GM18505 (cell line): Measurements from ENCODE around the gene USH1G.

Experiments used
- ATAC-seq: cut with Tn5 transposase; IDR thresholded peaks from one replicate; pipeline ENCODE4 v1.9.1; 2021; ENCODE audit not compliant: unreplicated experiment
- POLR2A ChIP-seq: IDR thresholded peaks from 4 replicates; pipeline ENCODE4 v1.6.1; 2011; ENCODE audit warnings: borderline replicate concordance; ENCODE audit not compliant: insufficient read depth, insufficient read length; ENCODE audit errors: extremely low read depth

Gene USH1G

DNA sequence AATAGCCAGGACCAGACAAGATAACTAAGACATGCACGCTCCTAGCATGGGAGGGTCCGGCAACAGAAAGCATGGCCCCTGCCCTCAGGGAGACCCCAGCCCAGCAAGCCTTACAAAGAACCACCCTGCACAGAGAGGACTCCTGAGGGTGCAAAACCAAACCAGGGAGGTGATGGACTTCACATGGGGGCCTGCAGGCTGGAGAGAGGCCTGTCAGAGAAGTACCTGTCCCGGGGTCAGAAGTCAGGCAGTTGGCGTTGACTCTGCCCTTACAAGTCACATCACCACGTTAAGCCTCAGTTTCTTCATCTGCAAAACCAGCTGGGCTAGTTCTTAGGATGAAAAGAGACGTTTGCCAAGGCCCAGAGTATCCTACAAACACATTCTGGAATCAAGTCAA, 5.7 kb upstream of the USH1G start:
- no peak for ATAC-seq
- TF ChIP-seq POLR2A = no peak

DNA sequence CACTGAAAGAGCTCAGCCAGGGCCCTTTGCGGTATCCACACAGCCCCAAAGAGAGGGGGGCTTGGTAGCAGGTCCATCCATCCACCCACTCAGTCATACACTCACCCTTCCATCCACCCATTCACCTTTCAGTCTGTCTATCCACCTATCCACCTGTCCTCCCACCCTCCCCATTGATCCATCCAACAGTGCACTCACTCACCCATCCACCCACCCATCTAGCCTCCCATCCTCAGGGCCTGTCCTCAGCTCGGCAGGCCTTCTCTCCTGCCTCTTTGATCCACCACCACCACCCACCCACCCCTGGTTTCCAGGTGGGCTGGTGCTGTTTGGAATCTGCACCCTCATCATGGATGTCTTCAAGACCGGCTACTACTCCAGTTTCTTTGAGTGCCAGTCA, 2.2 kb upstream of the USH1G start:
- no peak for TF ChIP-seq POLR2A
- no peak for ATAC-seq

DNA sequence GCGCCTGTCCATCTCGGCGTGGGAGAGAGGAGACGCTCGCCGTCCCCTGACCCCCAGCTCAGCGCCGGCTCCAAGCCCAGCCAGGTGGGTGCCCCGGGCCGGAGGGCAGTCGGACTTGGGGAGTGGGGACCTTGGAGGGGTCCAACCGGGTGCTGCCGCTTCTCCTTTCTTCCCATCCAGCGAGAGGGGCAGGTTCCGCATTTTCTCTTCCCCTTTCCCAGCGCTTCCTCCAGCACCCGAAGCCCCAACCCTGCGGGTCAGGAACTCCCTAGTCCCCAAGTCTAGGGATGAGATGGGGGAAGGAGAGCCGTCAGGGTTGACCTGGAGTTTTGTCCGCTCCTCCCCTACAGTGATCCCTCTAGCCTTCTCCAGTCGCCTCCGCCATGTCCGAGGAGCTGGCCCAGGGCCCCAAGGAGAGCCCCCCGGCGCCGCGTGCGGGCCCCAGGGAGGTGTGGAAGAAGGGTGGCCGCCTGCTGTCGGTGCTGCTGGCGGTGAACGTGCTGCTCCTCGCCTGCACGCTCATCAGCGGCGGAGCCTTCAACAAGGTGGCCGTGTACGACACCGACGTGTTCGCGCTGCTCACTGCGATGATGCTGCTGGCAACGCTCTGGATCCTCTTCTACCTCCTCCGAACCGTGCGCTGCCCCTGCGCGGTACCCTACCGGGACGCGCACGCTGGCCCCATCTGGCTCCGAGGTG, 1.3 kb upstream of the USH1G start, which contains the start of gene OTOP2:
Gene OTOP2 (plus strand): TSS at position 24 of the 699 bp plus-strand sequence. CDS start 360 bp downstream, at position 384.
- no peak for ATAC-seq
- TF ChIP-seq POLR2A = no peak

DNA sequence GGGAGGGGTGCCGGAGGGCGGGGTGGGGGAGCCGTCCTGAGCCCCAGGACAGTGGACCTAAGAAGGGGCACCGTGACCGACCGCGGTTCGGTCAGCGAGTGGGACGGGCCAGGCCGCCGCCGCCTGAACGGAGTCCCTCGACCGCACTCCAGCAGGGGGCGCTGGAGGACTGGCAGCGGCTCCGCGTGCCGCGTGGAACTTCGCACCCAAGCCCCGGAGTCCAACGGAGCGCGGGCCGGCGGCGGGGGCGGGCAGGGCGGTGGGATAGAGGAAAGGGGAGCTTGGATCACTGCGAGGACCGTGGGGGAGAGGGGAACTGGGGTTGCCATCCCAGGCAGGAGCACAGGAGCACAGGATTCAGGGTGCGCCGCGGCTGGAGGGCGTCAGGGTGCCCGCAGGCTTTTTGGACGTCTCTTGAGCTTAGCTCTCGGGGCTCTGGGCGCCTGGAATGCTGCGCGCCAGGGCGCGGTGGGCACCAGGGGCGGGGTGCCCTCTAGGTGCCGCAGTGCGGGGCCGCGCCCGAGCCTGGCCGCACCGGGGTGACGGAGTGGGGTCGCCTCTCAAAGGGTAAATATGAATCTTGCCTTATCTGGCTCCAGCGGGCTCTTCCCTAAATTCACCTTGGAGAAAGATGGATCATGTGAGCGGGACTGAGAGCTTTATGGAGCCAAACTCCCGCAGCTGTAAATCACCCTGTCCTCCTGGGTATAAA, 639 bp upstream of the USH1G start:
- no peak for ATAC-seq
- no peak for TF ChIP-seq POLR2A

DNA sequence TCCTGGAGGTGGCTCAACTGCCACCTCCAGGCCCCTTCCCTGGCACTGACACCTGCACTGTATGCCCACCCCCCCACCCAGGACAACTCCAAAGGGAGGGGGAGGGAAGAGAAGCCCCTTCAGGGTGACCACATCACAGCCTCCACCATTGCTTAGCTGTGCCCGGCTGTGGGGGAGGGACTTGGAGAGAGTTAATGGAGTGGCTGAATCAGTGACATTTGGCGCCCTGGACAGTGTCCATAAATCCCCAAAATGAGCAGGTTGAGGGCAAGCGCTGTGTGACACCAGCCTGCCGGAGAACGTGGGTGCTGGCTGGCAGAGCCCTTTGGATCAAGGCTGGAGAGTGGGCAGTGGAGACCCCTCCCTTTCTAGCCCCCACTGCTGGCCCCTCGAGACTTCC, 883 bp downstream of the USH1G start:
- ATAC-seq = no peak
- TF ChIP-seq POLR2A = no peak

DNA sequence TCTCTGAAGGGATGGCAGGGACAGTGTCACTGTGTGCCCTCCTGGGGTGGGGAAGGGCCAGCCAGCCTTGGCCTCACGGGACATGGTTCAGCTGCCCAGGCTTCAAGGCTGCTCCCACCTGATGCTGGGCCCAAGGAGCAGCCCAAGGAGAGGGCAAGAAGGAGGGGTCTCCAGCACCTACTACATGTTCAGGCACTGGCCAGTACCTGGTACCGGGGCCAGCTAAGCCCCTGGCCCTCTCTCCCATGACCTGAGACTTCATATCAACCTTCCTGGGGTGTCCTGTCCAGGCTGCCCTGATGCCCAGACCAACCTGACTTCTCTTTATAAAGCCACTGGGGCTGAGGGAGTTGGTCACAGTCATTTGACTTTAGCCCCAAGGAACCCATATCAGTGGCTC, 1.3 kb downstream of the USH1G start:
- TF ChIP-seq POLR2A = no peak
- no peak for ATAC-seq

DNA sequence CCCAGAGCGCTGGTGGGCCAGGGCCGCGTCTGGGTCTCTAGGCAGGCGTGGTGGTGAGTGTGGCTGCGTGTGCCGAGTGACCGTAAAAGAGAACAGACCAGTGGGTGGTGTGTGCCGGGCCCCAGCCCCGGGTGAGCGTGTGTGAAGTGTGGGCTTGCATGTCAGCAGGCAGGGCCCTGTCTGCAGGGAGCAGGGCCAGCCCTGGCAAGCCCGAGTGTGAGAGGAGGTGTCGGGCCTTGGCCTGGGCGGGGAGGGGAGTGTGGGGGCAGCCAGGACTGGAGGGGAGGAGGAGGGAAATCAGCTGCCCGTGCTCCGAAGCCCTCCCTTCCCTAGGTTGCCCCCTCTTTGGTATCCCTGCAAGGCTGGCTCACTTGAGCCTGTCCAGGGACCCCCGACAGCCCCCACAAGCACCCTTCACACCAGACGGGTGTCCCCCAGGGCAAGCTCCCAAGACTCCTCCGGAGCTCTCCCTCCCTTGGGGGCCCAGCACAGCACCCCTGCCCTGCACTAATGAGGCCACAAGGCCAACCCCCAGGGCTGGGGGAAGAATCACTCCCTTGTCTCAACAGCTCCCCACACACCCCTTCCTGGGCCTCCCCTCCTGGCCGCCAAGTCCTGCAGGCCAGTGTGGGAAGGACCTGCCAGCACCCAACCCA, 1.9 kb downstream of the USH1G start:
- TF ChIP-seq POLR2A = no peak
- no peak for ATAC-seq

DNA sequence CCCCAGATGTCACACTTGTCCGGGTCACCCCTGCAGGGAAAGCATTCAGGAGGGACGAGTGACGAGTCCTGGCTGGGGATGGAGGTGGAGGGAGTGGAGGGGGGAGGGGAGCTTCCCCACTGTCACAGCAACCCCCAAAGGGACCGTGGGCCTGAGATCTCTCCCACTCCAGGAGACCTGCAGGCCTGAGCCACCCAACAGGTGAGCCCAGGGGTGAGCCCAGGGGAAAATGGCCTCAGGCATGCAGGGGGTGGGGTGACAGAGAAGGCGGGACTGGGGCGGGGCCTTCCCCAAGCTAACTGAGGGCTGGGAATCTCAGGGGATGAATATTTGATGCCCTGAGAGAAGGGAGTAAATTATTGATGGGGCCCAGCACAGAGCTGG, 2.4 kb downstream of the USH1G start:
- no peak for ATAC-seq
- TF ChIP-seq POLR2A = no peak

DNA sequence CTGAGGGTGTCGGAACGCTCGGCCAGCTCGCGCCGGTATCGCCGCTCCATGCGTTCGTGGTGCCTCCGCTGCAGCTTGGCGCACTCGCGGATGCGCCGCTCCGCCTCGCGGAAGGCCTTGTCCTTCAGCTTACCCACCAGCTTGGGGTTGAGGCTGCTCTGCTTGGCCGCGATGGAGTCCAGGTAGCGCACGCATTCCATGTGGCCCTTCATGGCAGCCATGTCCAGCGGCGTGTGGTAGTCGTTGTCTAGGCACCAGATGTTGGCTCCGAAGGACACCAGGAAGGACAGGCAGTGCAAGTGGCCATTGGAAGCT, 2.8 kb downstream of the USH1G start:
- TF ChIP-seq POLR2A = no peak
- no peak for ATAC-seq

DNA sequence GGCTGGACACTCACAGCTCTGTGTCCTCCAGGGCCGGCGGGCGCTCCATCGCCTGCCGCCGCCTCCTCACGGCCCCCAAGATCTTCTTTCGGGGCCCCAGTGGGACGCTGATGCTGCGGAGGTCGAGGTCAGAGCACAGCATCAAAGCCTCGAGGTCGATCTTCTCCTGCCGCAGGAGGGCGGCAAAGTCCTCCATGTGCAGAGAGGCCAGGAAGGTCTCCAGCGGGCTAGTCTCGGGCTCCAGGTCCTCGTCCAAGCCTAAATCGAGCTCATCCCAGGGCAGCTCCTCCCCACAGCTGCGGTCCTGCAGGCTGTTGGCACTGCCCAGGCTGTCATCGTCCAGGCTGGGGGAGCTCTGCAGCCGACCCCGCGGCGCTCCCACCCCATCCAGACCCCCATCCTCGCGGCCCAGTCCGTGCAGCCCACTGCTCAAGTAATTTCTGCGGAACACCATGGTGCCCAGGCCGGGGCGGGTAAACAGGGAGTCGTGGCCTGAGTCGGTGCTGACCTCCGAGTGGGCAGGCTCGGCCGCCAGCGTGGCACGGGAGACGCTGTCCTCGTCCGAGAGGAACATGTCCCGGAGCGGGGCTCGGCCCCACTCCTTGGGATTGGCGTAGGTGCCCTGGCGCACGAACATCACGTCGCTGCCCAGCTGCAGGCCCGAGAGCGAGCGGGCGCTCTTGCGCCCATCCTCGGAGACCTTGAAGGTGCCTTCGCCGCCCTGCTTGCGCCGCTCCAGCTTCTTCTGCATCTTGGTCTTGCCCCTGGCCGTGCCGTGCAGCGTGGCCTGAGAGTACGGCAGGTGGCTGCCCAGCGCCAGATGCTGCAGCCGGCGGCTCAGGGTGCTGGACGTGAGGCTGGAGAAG, 3.4 kb downstream of the USH1G start:
- TF ChIP-seq POLR2A = no peak
- no peak for ATAC-seq

DNA sequence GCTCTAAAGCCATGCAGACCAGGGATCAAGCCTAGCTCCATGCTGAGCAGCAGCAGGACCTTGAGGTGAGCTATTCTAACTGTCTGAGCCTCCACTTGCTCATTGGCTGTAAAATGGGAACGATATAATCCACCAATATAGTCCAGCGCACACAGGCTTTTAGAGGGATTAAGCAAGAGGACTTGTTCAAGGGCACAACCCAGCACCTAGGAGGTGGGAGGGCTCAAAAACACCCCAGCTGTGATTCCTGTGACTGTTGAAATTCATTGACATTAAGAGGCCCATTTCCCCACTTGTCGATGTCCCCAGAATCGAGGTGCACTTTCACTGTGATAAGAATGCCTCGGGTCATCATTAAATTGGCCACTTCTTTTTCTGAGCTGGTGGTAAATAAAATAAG, 4.1 kb downstream of the USH1G start:
- no peak for ATAC-seq

DNA sequence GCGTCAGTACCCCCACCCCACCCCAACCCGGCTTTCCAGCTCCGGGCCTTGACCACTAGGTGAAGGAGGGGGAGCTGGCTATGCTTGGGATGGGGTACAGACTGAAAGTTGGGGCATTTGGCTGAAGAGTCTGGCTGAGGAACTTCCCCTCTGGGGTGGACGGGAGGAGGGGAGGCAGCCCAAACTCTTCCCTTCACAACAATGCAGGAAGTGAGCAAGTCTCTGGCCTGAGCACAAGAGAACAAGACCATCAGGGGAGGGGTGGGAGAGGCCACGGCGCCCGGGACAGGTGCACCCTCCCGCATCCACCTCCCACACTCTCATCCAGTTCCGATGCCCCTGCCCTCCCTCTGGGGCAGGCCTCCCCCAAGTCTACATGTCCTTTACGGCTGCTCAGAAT, 5.6 kb downstream of the USH1G start:
- ATAC-seq = no peak
- TF ChIP-seq POLR2A = no peak

More for the DNA sequence above, 4.1 kb downstream of the USH1G start:
- TF ChIP-seq POLR2A = no peak

DNA sequence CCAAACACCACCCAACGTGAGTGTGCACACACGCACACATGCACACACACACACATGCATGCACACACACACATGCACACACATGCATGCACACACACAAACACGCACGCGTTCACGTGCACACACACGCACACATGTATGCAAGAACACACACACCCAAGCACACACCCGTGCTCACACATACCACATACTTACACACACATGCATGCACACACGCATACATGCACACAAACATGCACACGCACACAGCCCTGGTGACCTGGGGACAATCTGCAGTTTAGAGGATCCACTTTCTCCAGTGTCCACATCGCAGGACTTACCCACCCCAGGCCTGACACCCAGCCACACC, 6.2 kb downstream of the USH1G start:
- TF ChIP-seq POLR2A = no peak
- no peak for ATAC-seq
